Activated gamma-delta T cell treated with anti-CD3 and anti-CD28 coated beads, Interleukin-2, amount 50 U/mL, for 16 hours (primary cell): Measurements from ENCODE around the gene ZNF385B.

ENCODE experiments used
- DNase-seq: peaks from one replicate; pipeline ENCODE4 v3.0.0-alpha.2; 2020; ENCODE audit warnings: low read depth

Gene ZNF385B

GRCh38 chr2:179550849-179551248 is 310.6 kb downstream of the ZNF385B start:
- DNase-seq: no peak

- DNase-seq: no peak
Measured at GRCh38 chr2:179550214-179550613, 311.2 kb downstream of the ZNF385B start.

- no peak for DNase-seq
Measured at GRCh38 chr2:179546656-179547055, 314.8 kb downstream of the ZNF385B start.

GRCh38 chr2:179545024-179545423 is 316.4 kb downstream of the ZNF385B start:
- no peak for DNase-seq

GRCh38 chr2:179543361-179543901 is 318.0 kb downstream of the ZNF385B start:
- DNase-seq: no peak

- no peak for DNase-seq
Measured at GRCh38 chr2:179541586-179541985, 319.8 kb downstream of the ZNF385B start.

GRCh38 chr2:179539124-179539511 is 322.3 kb downstream of the ZNF385B start:
- DNase-seq: no peak

- DNase-seq: no peak
Measured at GRCh38 chr2:179538406-179539123, 322.8 kb downstream of the ZNF385B start.

- DNase-seq: no peak
Measured at GRCh38 chr2:179536185-179536584, 325.2 kb downstream of the ZNF385B start.

GRCh38 chr2:179533875-179534274 is 327.5 kb downstream of the ZNF385B start:
- no peak for DNase-seq

- no peak for DNase-seq
Measured at GRCh38 chr2:179532863-179533278, 328.5 kb downstream of the ZNF385B start.

GRCh38 chr2:179528576-179529069 is 332.8 kb downstream of the ZNF385B start:
- no peak for DNase-seq

GRCh38 chr2:179525340-179525739 is 336.1 kb downstream of the ZNF385B start:
- DNase-seq: no peak

GRCh38 chr2:179524809-179525339 is 336.5 kb downstream of the ZNF385B start:
- DNase-seq: no peak

GRCh38 chr2:179521944-179522343 is 339.5 kb downstream of the ZNF385B start:
- DNase-seq: no peak

GRCh38 chr2:179518830-179519229 is 342.6 kb downstream of the ZNF385B start:
- no peak for DNase-seq

GRCh38 chr2:179513181-179513580 is 348.2 kb downstream of the ZNF385B start:
- DNase-seq: no peak

- DNase-seq: no peak
Measured at GRCh38 chr2:179512281-179513035, 349.0 kb downstream of the ZNF385B start.

- no peak for DNase-seq
Measured at GRCh38 chr2:179511105-179511789, 350.2 kb downstream of the ZNF385B start.

GRCh38 chr2:179495315-179495714 is 366.1 kb downstream of the ZNF385B start:
- no peak for DNase-seq

- DNase-seq: no peak
Measured at GRCh38 chr2:179488563-179488962, 372.8 kb downstream of the ZNF385B start.
